Endothelial cell of umbilical vein (primary cell): ENCODE data around the gene DGKI. TPM values are rescaled to one million over a fixed set of nuclear protein-coding genes. Genes with fewer than 3 reads are reported as not detected.

Experiments used
- BruUV-seq: library from RNA; stranded (reverse); fragments of 400-500 nt; replicated peaks from 2 replicates; lab custom pipeline; 2021; lab: Mats Ljungman, UMichigan
- CTCF ChIA-PET: fragments of 300-600, 350-600 bp; sonication (Branson Sonifier 250); formaldehyde crosslinking; loops from one replicate; lab custom pipeline; 2021; ENCODE audit warnings: antibody characterized with exemption, inconsistent platforms; lab: Charles Lee
- POLR2A ChIA-PET: fragments of 300-600, 350-600 bp; sonication (Branson Sonifier 250); formaldehyde crosslinking; loops from one replicate; lab custom pipeline; 2021; ENCODE audit warnings: antibody characterized with exemption, inconsistent platforms; lab: Charles Lee
- DNase-seq: peaks from one replicate; pipeline ENCODE4 v3.0.0-alpha.2; 2011; ENCODE audit warnings: low read depth, low spot score
- FAIRE-seq: peaks from 2 replicates; lab custom pipeline; 2011; peaks lifted over from hg19 to GRCh38; lab: Jason Lieb, UNC
- H2AFZ ChIP-seq: 2 replicates; pipeline ENCODE4 v1.6.0; 2012; ENCODE audit warnings: low read depth, low read length, control low read depth, inconsistent platforms
- H3K27ac ChIP-seq: 2 replicates; pipeline ENCODE4 v1.5.1; 2011; ENCODE audit warnings: low read depth, mild to moderate bottlenecking, control low read depth, low read length, moderate library complexity; ENCODE audit not compliant: insufficient read depth
- H3K27me3 ChIP-seq, 2 experiments: 2 replicates each; pipeline versions ENCODE4 v1.6.0 to v1.6.1; 2011; ENCODE audit warnings: low read length in 2 of 2, mixed read lengths in 1 of 2; ENCODE audit not compliant: control insufficient read depth in 2 of 2, insufficient read depth in 2 of 2
- H3K36me3 ChIP-seq, 2 experiments: 2 replicates in 1 of 2; 3 replicates in 1 of 2; pipeline ENCODE4 v1.5.1; 2011; ENCODE audit warnings: low read length in 2 of 2, mild to moderate bottlenecking in 1 of 2, moderate library complexity in 1 of 2; ENCODE audit not compliant: control insufficient read depth in 2 of 2, insufficient read depth in 2 of 2; ENCODE audit errors: extremely low read depth in 1 of 2
- H3K4me1 ChIP-seq: 3 replicates; pipeline ENCODE4 v1.5.1; 2011; ENCODE audit warnings: mild to moderate bottlenecking, low read length; ENCODE audit not compliant: control insufficient read depth, insufficient read depth; ENCODE audit errors: extremely low read depth
- H3K4me2 ChIP-seq: 2 replicates; pipeline ENCODE4 v1.6.1; 2011; ENCODE audit warnings: low read length, control low read depth, mixed read lengths; ENCODE audit not compliant: insufficient read depth
- H3K4me3 ChIP-seq, 3 experiments: fragments of 200-600 bp in 1 of 3; sonication (generic), shearing (Covaris generic) in 1 of 3; replicated peaks in 1 of 3; 2 replicates each; pipeline ENCODE4 v1.5.1; 2011 to 2016; ENCODE audit warnings: control low read depth in 3 of 3, low read length in 3 of 3, mild to moderate bottlenecking in 2 of 3, inconsistent platforms in 1 of 3, low read depth in 1 of 3, moderate library complexity in 1 of 3; ENCODE audit not compliant: insufficient read depth in 1 of 3
- H3K79me2 ChIP-seq: 2 replicates; pipeline ENCODE4 v1.6.0; 2012; ENCODE audit warnings: low read length, inconsistent platforms; ENCODE audit not compliant: control insufficient read depth, insufficient read depth
- H3K9ac ChIP-seq: replicated peaks from 2 replicates; pipeline ENCODE3; 2011; ENCODE audit warnings: low read length, control low read depth; ENCODE audit not compliant: insufficient read depth; ENCODE audit errors: extremely low read depth
- H3K9me1 ChIP-seq: replicated peaks from 3 replicates; pipeline ENCODE4 v1.6.0; 2011; ENCODE audit warnings: mild to moderate bottlenecking, low read length; ENCODE audit not compliant: control insufficient read depth, insufficient read depth; ENCODE audit errors: extremely low read depth
- H3K9me3 ChIP-seq: replicated peaks from 2 replicates; pipeline ENCODE4 v1.5.1; 2012; ENCODE audit warnings: low read length, inconsistent platforms; ENCODE audit not compliant: control insufficient read depth, insufficient read depth
- H4K20me1 ChIP-seq: replicated peaks from 2 replicates; pipeline ENCODE3; 2011; ENCODE audit warnings: mild to moderate bottlenecking, low read length; ENCODE audit not compliant: control insufficient read depth, insufficient read depth; ENCODE audit errors: extremely low read depth
- EZH2 ChIP-seq: IDR thresholded peaks from 2 replicates; pipeline ENCODE4 v1.6.1; 2012; ENCODE audit warnings: borderline replicate concordance, low read depth, mild to moderate bottlenecking, moderate library complexity, low read length, inconsistent platforms; ENCODE audit not compliant: severe bottlenecking
- FOS ChIP-seq: IDR thresholded peaks from 2 replicates; pipeline ENCODE4 v1.6.1; 2011; ENCODE audit warnings: mild to moderate bottlenecking, low read length, moderate library complexity, borderline replicate concordance; ENCODE audit not compliant: insufficient read depth
- GATA2 ChIP-seq: IDR thresholded peaks from 2 replicates; pipeline ENCODE4 v1.7.0; 2011; ENCODE audit warnings: low read depth, mild to moderate bottlenecking, moderate library complexity, mixed read lengths, low read length; ENCODE audit not compliant: insufficient read length, insufficient read depth
- JUN ChIP-seq: IDR thresholded peaks from 2 replicates; pipeline ENCODE4 v1.6.1; 2011; ENCODE audit warnings: borderline replicate concordance, low read depth; ENCODE audit not compliant: insufficient read length, insufficient read depth
- MYC ChIP-seq: IDR thresholded peaks from one replicate; pipeline ENCODE4 v1.6.1; 2011; ENCODE audit warnings: mild to moderate bottlenecking, low read depth, low read length
- POLR2A ChIP-seq: IDR thresholded peaks from 2 replicates; pipeline ENCODE4 v1.6.1; 2012; ENCODE audit warnings: low read depth, mild to moderate bottlenecking, control low read depth, low read length
- POLR2AphosphoS5 ChIP-seq: IDR thresholded peaks from 2 replicates; pipeline ENCODE4 v1.6.1; 2012; ENCODE audit warnings: low read depth, mild to moderate bottlenecking, control low read depth, low read length, moderate library complexity; ENCODE audit not compliant: insufficient read depth
- dilution Hi-C: fragments of 300-500 bp; cut with MboI; formaldehyde crosslinking; loops from one replicate; pipeline ENCODE4 v1.15.0; 2019; ENCODE audit warnings: low sequenced_read_pairs; ENCODE audit not compliant: extremely low pct_ligation_motif_present
- intact Hi-C: fragments of 100-400 bp; cut with micrococcal nuclease; formaldehyde crosslinking; loops from one replicate; pipeline ENCODE4 v1.10.0; 2022
- polyA plus RNA-seq, 4 experiments: library from polyadenylated mRNA; depleted of rRNA in 3 of 4; stranded (reverse) in 3 of 4; unstranded in 1 of 4; fragments of >200 nt; gene quantifications; 2 replicates each; pipeline versions ENCODE4 v1.2.1 to v1.2.3, GENCODE V29; 2011 to 2012; ENCODE audit warnings: missing spikeins in 1 of 4
- total RNA-seq: library from RNA; stranded (reverse); gene quantifications from 2 replicates; pipeline ENCODE4 v1.2.3, GENCODE V29; 2021
- TF ChIP-seq, protein P1 (sequence below): IDR thresholded peaks from 2 replicates; pipeline ENCODE4 v1.6.1; 2011; ENCODE audit not compliant: insufficient read depth, insufficient read length
- TF ChIP-seq, protein P2 (sequence below), 2 donors: IDR thresholded peaks; 1 replicate in 1 of 2; 2 replicates in 1 of 2; pipeline ENCODE4 v1.5.1; 2011; ENCODE audit warnings: low read length in 2 of 2, mild to moderate bottlenecking in 2 of 2, moderate library complexity in 2 of 2, control low read depth in 1 of 2, inconsistent platforms in 1 of 2, low read depth in 1 of 2; ENCODE audit not compliant: insufficient read depth in 1 of 2; ENCODE audit errors: extremely low read depth in 1 of 2

Gene DGKI
- total and polyA plus RNA-seq, 2 donors (not counting 3 experiments of a cell fraction or from before 2014, with no cell fraction given) = 0.11 to 0.51 TPM

DNA sequence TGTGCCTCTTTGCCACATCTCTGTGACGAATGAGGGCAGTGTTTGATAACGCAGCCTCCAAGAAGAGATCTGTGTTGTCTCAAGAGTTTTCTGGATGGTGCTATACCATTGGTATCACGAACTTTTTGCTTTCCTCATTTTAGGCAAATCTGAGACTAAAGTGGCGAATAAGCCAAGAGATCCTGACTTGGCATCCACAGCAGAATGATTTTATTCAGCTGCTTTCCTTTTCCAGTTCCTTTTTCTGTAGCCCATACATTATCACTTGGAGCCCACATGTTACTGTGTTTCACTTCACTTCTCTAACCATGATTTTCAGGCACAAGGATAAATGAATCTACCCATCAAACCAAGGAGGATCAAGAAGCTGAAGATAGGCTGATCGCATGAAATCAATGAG lies 325.3 kb downstream of the DGKI start:
- TF ChIP-seq POLR2AphosphoS5 = no peak
- TF ChIP-seq, protein P1, sequence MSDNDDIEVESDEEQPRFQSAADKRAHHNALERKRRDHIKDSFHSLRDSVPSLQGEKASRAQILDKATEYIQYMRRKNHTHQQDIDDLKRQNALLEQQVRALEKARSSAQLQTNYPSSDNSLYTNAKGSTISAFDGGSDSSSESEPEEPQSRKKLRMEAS = no peak
- no peak for TF ChIP-seq GATA2
- TF ChIP-seq EZH2 = no peak
- TF ChIP-seq POLR2A = no peak
- TF ChIP-seq, protein P2, sequence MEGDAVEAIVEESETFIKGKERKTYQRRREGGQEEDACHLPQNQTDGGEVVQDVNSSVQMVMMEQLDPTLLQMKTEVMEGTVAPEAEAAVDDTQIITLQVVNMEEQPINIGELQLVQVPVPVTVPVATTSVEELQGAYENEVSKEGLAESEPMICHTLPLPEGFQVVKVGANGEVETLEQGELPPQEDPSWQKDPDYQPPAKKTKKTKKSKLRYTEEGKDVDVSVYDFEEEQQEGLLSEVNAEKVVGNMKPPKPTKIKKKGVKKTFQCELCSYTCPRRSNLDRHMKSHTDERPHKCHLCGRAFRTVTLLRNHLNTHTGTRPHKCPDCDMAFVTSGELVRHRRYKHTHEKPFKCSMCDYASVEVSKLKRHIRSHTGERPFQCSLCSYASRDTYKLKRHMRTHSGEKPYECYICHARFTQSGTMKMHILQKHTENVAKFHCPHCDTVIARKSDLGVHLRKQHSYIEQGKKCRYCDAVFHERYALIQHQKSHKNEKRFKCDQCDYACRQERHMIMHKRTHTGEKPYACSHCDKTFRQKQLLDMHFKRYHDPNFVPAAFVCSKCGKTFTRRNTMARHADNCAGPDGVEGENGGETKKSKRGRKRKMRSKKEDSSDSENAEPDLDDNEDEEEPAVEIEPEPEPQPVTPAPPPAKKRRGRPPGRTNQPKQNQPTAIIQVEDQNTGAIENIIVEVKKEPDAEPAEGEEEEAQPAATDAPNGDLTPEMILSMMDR (IDR thresholded peaks at IDR 0.05; ENCODE audit: extremely low read depth in 1 of 2, insufficient read depth in 1 of 2, low read depth in 1 of 2, low read length in 2 of 2) = no peak
- no peak for TF ChIP-seq JUN
- no peak for TF ChIP-seq FOS
- no peak for TF ChIP-seq MYC
- Histone ChIP-seq H2AFZ (no peak overlapping the region), H3K4me1 (no peaks in the 10 kb centered on the region), H3K27me3 (peaks cover 0 to 6% of the 10 kb centered on the region in 2 experiments), H3K9me1 (no peaks in the 10 kb centered on the region), H3K36me3 (no peaks in the 10 kb centered on the region), H3K4me2 (no peak overlapping the region), H3K9ac (no peak overlapping the region), H3K9me3 (no peaks in the 10 kb centered on the region), H4K20me1 (no peaks in the 10 kb centered on the region), H3K4me3 (no peak overlapping the region), H3K79me2 (no peaks in the 10 kb centered on the region), H3K27ac (no peak overlapping the region)
- no TSS peak for BruUV-seq
- intact Hi-C loops = no loop called here
- DNase-seq (no peak), FAIRE-seq (no peak)
- ChIA-PET POLR2A (no interaction called here), CTCF (interaction anchor here (0.6 kb wide), 1 partner anchor 382 kb away, joined by 3 read pairs; no protein-coding TSS in a partner anchor)
- dilution Hi-C loops = no loop called here
